Heart left ventricle (tissue), 13 donors: ENCODE data around the gene ATP5F1C.

Experiments
- POLR2A ChIP-seq, 2 donors: fragments of 450-650 bp; IDR thresholded peaks; one replicate each; pipeline ENCODE4 v1.6.1; 2017; ENCODE audit warnings: antibody characterized with exemption in 2 of 2, mild to moderate bottlenecking in 2 of 2, moderate library complexity in 2 of 2
- TF ChIP-seq, protein P1 (sequence below), 12 donors: fragments of 200-600 bp; sonication (generic) in 4 of 12; IDR thresholded peaks; one replicate each; pipeline versions ENCODE4 v1.5.0 to v1.8.0; 2018 to 2022; ENCODE audit warnings: antibody characterized with exemption in 12 of 12, mild to moderate bottlenecking in 5 of 12
- donor health status: ischemic (EF 13 %, LVEDD 7.1; RV severe dilation, severe dysfunction).
- donor health status: DM: no; HTN: yes; CAD: no.
- donor health status: DM: no; HTN: no; CAD: no.
- donor health status: ischemic (EF 25% LVEDD 6.9; RV normal size, moderate dysfunction).
- donor health status: ischemic (EF 25% LVEDD 5.7; RV mildly dilated, moderate dysfunction).
- donor health status: ischemic (EF 35%, LVEDD 5.7; RV mildly dilated, moderate dysfunction).
- donor health status: nonischemic (EF 11% LVEDD 7.7; RV severe dilation, severe dysfunction).
- donor health status: DM: yes; HTN: yes; CAD: no.
- donor health status: PGD.
- donor health status: ischemic (EF 29% LVEDD 5.4; RV normal size, mild dysfunction).
- donor health status: nonischemic (EF 23%, LVEDD 6.1; RV moderate dilation, normal function).

DNA sequence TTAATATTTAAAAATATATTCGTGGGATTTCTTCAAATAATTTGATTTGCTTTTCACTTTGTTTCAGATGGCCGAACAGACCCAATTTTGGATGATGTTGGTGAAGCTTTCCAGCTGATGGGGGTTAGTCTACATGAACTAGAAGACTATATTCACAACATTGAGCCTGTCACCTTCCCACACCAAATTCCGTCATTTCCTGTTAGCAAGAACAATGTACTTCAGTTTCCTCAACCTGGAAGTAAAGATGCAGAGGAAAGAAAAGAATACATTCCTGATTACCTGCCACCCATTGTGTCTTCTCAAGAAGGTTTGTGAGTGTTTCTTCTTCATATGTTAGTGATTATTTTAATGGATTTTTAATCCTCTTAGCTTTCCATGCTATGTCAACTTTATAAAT lies 36.3 kb downstream of the ATP5F1C start:
- TF ChIP-seq, protein P1, sequence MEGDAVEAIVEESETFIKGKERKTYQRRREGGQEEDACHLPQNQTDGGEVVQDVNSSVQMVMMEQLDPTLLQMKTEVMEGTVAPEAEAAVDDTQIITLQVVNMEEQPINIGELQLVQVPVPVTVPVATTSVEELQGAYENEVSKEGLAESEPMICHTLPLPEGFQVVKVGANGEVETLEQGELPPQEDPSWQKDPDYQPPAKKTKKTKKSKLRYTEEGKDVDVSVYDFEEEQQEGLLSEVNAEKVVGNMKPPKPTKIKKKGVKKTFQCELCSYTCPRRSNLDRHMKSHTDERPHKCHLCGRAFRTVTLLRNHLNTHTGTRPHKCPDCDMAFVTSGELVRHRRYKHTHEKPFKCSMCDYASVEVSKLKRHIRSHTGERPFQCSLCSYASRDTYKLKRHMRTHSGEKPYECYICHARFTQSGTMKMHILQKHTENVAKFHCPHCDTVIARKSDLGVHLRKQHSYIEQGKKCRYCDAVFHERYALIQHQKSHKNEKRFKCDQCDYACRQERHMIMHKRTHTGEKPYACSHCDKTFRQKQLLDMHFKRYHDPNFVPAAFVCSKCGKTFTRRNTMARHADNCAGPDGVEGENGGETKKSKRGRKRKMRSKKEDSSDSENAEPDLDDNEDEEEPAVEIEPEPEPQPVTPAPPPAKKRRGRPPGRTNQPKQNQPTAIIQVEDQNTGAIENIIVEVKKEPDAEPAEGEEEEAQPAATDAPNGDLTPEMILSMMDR (IDR thresholded peaks at IDR 0.05) = no peak
- TF ChIP-seq POLR2A (IDR thresholded peaks at IDR 0.05) = no peak
